Lung (tissue), 12 donors: Measurements from ENCODE around the gene IPO11. TPM values are rescaled to one million over a fixed set of nuclear protein-coding genes. Genes with fewer than 3 reads are reported as not detected.
"Not testable (repeated sequence)": the region's sequence is repeated elsewhere in the genome, so short reads cannot be mapped to it uniquely, and the experiment has no call there.

Experiments used
- ATAC-seq: fragments of 200-7000 bp; cut with Tn5 transposase; one replicate; pipeline ENCODE4 v1.9.1; 2020; ENCODE audit warnings: moderate number of reproducible peaks; ENCODE audit not compliant: insufficient read depth, low FRiP score
- DNase-seq, 3 donors: peaks; one replicate each; pipeline ENCODE4 v3.0.0-alpha.2; 2013 to 2017
- H3K27ac ChIP-seq, 2 donors: one replicate each; pipeline ENCODE4 v1.5.1; 2013; ENCODE audit warnings: mild to moderate bottlenecking in 2 of 2, moderate library complexity in 2 of 2, control low read depth in 1 of 2, inconsistent platforms in 1 of 2, low read depth in 1 of 2, low read length in 1 of 2
- H3K27me3 ChIP-seq, 3 donors: one replicate each; pipeline ENCODE4 v1.5.1; 2013; ENCODE audit warnings: low read length in 2 of 3; ENCODE audit not compliant: control insufficient read depth in 3 of 3, insufficient read depth in 3 of 3
- H3K36me3 ChIP-seq, 4 donors: one replicate each; pipeline ENCODE4 v1.5.1; 2013; ENCODE audit warnings: low read length in 4 of 4, mild to moderate bottlenecking in 1 of 4, moderate library complexity in 1 of 4; ENCODE audit not compliant: control insufficient read depth in 4 of 4, insufficient read depth in 4 of 4
- H3K4me1 ChIP-seq, 5 donors: one replicate each; pipeline ENCODE4 v1.5.1; 2013; ENCODE audit warnings: low read length in 5 of 5, mild to moderate bottlenecking in 2 of 5, moderate library complexity in 1 of 5; ENCODE audit not compliant: control insufficient read depth in 5 of 5, insufficient read depth in 5 of 5
- H3K4me3 ChIP-seq: one replicate; pipeline ENCODE4 v1.5.1; 2013; ENCODE audit warnings: mild to moderate bottlenecking, control low read depth, moderate library complexity
- H3K9ac ChIP-seq, 2 donors: one replicate each; pipeline ENCODE4 v1.5.1; 2013; ENCODE audit warnings: low read length in 2 of 2, control low read depth in 1 of 2; ENCODE audit not compliant: insufficient read depth in 1 of 2
- H3K9me3 ChIP-seq, 4 donors: one replicate each; pipeline ENCODE4 v1.5.1; 2013; ENCODE audit warnings: low read length in 3 of 4, mild to moderate bottlenecking in 1 of 4, moderate library complexity in 1 of 4; ENCODE audit not compliant: control insufficient read depth in 4 of 4, insufficient read depth in 3 of 4
- WGBS, 2 donors: extraction: QIAGEN DNeasy Blood & Tissue Kit; methylation state at CpG; one replicate each; pipeline ENCODE4 v1.1.7; 2013; 5-methylcytosine and 5-hydroxymethylcytosine counted together
- polyA plus RNA-seq, 2 donors: library from polyadenylated mRNA; stranded (reverse); fragments of 200-250 nt; gene quantifications; one replicate each; pipeline ENCODE4 v1.2.1, GENCODE V29; 2013
- total RNA-seq, 2 donors: library from RNA; depleted of rRNA in 1 of 2; stranded (reverse); fragments of >200 nt in 1 of 2; gene quantifications; one replicate each; pipeline ENCODE4 v1.2.1, GENCODE V29; 2014 to 2021
- TF ChIP-seq, protein P1 (sequence below): IDR thresholded peaks from 2 replicates; pipeline ENCODE4 v1.5.1; 2012; ENCODE audit warnings: mild to moderate bottlenecking; ENCODE audit errors: control extremely low read depth, extremely low read depth
- donor health status: control.
- donor health status: control.
- donor health status: Bipolar disorder and iron deficiency.
- donor health status: healthy.
- donor health status: DM: yes; HTN: yes; CAD: no.

The IPO11 gene
- total and polyA plus RNA-seq, 4 donors: 7.2 to 46.6 (median 25.5) TPM

- no peak overlapping the region for H3K27ac ChIP-seq
- H3K9me3 ChIP-seq: peaks cover 0 to 5% (median under 1%) of the 10 kb centered on the region in 4 donors
- H3K4me1 ChIP-seq: no peaks in the 10 kb centered on the region
- peaks cover 2 to 13% (median 11%) of the 10 kb centered on the region in 4 donors for H3K36me3 ChIP-seq
- no peak overlapping the region for H3K4me3 ChIP-seq
- H3K9ac ChIP-seq: no peak overlapping the region
- TF ChIP-seq, protein P1, sequence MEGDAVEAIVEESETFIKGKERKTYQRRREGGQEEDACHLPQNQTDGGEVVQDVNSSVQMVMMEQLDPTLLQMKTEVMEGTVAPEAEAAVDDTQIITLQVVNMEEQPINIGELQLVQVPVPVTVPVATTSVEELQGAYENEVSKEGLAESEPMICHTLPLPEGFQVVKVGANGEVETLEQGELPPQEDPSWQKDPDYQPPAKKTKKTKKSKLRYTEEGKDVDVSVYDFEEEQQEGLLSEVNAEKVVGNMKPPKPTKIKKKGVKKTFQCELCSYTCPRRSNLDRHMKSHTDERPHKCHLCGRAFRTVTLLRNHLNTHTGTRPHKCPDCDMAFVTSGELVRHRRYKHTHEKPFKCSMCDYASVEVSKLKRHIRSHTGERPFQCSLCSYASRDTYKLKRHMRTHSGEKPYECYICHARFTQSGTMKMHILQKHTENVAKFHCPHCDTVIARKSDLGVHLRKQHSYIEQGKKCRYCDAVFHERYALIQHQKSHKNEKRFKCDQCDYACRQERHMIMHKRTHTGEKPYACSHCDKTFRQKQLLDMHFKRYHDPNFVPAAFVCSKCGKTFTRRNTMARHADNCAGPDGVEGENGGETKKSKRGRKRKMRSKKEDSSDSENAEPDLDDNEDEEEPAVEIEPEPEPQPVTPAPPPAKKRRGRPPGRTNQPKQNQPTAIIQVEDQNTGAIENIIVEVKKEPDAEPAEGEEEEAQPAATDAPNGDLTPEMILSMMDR: no peak
- ATAC-seq: no peak
- H3K27me3 ChIP-seq: no peaks in the 10 kb centered on the region
- 78 to 81% methylated on average over 2 of the region's 2 CpGs for WGBS, 2 donors
- no peak for DNase-seq
These were observed 151.5 kb downstream of the IPO11 start for GRCh38 chr5:62564101-62564500.

DNA sequence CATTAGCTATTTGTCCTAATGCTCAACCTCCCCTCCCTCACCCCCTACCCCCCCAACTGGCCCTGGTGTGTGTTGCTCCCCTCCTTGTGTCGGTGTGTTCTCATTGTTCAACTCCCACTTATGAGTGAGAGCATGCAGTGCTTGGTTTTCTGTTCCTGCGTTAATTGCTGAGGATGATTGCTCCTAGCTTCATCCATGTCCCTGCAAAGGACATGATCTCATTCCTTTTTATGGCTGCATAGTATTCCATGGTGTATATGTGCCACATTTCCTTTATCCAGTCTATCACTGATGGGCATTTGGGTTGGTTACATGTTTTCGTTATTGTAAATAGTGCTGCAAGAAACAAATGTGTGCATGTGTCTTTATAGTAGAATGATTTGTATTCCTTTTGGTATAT, 153.2 kb downstream of the IPO11 start:
- not testable (repeated sequence) for DNase-seq, ATAC-seq, H3K27me3 ChIP-seq, H3K4me1 ChIP-seq, H3K27ac ChIP-seq, H3K4me3 ChIP-seq, H3K9me3 ChIP-seq, H3K9ac ChIP-seq
- 64 to 98% methylated on average over 3 of the region's 3 CpGs for WGBS, 2 donors
- H3K36me3 ChIP-seq: peaks cover 2 to 13% (median 11%) of the 10 kb centered on the region in 4 donors

- ATAC-seq: no peak
- no peak overlapping the region for H3K4me3 ChIP-seq
These were observed 155.6 kb downstream of the IPO11 start for GRCh38 chr5:62568143-62568542.

DNA sequence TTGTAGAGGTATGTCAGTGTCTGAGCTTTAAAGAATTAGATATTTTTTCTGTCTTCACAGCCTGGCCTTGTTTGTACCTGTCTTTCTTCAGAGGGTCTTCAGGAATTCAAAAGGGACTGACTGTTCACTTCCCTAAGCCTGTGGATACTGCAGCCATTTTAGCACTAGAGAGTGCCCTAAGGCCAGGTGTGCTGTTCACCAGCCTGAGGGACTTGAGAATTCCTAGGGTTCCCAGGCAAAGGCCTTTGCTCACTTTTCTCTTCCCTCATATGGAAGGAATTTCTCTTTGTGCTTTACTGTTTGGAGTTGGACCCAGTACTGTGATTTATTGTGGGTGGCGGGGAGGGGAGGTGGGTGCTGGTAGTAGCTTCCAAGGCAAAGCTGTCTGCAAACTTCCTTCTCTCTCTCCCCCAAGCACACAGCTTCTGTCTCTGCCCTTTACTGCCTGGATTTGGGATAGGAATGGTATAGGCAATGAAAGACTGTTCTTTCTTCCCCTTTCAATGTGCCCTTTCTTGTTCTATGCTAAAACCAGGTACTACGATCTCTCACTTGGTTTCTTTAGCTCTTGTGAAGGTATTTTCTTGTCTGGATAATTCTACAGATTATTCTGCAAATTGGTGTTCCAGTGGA, 156.4 kb downstream of the IPO11 start:
- H3K27me3 ChIP-seq: no peaks in the 10 kb centered on the region
- ATAC-seq: no peak
- 96 to 99% methylated on average over 2 of the region's 2 CpGs for WGBS, 2 donors

More at GRCh38 chr5:62568143-62568542, 155.6 kb downstream of the IPO11 start:
- DNase-seq: no peak
- Histone ChIP-seq H3K9me3 (peaks cover 0 to 5% (median under 1%) of the 10 kb centered on the region in 4 donors), H3K9ac (no peak overlapping the region), H3K4me1 (peaks cover 0 to 3% (median 0%) of the 10 kb centered on the region in 5 donors), H3K36me3 (peaks cover 2 to 11% (median 7%) of the 10 kb centered on the region in 4 donors), H3K27me3 (no peaks in the 10 kb centered on the region), H3K27ac (no peak overlapping the region)
- WGBS, 2 donors: 98% methylated on average over 4 of the region's 4 CpGs
- TF ChIP-seq, protein P1: no peak

More for the DNA sequence above, 156.4 kb downstream of the IPO11 start:
- H3K9me3 ChIP-seq: peaks cover 0 to 5% (median under 1%) of the 10 kb centered on the region in 4 donors
- H3K4me1 ChIP-seq: peaks cover 0 to 3% (median 0%) of the 10 kb centered on the region in 5 donors
- H3K36me3 ChIP-seq: peaks cover 2 to 11% (median 7%) of the 10 kb centered on the region in 4 donors
- no peak overlapping the region for H3K9ac ChIP-seq
- DNase-seq: no peak
- TF ChIP-seq, protein P1: no peak
- no peak overlapping the region for H3K4me3 ChIP-seq
- H3K27ac ChIP-seq: no peak overlapping the region
